Measurements from ENCODE around the gene NTRK3.

The NTRK3 gene

DNA sequence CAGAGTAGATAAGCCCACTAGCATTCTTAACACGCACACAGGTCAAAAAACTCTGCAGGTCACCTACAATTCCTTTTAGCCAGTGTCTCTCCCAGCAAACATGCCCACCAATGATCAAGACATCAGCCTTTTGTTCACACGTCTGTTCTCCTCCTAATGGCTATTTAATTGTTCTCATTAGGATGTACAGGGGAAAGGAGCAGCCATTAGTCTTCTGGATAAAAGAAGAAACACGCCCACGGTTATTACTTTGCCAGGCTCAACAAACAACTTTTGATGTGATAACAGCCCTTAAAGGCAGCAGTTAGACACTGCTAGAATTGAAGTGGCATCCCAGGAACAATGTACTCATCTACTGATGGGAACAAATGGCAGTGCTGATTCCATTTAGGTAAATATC lies 108.8 kb downstream of the NTRK3 start:
- DNase-seq (ENCODE audit: low read depth), result no peak
- TF ChIP-seq, protein P1, sequence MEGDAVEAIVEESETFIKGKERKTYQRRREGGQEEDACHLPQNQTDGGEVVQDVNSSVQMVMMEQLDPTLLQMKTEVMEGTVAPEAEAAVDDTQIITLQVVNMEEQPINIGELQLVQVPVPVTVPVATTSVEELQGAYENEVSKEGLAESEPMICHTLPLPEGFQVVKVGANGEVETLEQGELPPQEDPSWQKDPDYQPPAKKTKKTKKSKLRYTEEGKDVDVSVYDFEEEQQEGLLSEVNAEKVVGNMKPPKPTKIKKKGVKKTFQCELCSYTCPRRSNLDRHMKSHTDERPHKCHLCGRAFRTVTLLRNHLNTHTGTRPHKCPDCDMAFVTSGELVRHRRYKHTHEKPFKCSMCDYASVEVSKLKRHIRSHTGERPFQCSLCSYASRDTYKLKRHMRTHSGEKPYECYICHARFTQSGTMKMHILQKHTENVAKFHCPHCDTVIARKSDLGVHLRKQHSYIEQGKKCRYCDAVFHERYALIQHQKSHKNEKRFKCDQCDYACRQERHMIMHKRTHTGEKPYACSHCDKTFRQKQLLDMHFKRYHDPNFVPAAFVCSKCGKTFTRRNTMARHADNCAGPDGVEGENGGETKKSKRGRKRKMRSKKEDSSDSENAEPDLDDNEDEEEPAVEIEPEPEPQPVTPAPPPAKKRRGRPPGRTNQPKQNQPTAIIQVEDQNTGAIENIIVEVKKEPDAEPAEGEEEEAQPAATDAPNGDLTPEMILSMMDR (conservative IDR thresholded peaks at IDR 0.05; ENCODE audit: low read length), result no peak
- H3K4me3 ChIP-seq (ENCODE audit: low read length), result no peak overlapping the region

DNA sequence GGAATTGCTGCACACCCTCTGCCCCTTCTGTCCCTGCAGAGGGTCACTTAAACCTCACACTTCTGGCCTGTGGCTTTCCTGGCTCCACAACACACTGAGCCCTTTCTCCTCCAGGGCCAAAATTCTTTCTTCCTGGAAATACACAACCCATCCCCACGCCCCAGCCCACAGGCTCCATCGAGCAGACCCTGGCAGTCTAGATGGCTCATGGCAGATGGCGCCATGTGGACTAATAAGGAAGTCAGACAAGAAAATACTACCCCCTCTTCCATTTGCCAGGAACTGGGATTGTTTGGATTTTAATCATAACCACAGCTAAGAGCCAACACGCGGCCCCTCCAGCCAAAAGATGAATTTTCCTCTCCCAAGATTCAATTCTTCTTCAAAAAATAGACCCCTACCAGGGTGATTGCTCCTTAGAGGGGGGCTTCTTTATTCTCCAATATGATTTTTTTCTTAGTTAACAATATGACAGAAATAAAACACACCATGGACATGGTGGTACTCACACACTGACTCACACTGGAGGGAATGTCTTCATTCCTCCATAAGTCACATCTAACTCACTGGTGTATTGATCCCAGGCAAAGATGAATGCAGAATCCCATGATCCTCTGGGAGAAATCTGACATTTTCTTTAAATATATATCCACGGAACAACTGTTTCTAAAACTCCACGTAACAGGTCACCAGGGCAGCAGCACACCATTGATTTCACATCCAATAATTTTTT lies 111.5 kb downstream of the NTRK3 start:
- DNase-seq (ENCODE audit: low read depth), result no peak
- H3K4me3 ChIP-seq (ENCODE audit: low read length), result no peak overlapping the region
- TF ChIP-seq, protein P1 (conservative IDR thresholded peaks at IDR 0.05; ENCODE audit: low read length), result no peak

DNA sequence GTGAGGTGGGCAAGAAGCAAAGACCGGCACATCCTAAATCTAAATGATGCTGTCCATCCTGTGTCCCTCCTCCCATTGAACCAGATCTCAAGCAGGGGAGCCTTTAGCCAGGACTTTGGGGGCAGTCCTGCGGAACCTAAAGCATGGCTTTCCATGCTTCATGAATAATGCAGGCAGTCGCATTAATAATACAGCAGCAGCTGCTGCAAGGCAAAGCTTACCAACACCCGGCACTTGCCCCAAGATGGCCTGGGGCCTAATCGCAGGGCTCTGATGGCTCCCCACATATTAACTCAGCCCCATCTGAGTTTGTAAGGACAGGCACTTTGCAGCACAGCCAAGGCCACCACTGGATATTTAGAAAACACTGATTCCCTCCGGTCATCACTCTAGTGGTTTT lies 114.4 kb downstream of the NTRK3 start:
- TF ChIP-seq, protein P1 (conservative IDR thresholded peaks at IDR 0.05; ENCODE audit: low read length), result no peak
- DNase-seq (ENCODE audit: low read depth), result no peak

DNA sequence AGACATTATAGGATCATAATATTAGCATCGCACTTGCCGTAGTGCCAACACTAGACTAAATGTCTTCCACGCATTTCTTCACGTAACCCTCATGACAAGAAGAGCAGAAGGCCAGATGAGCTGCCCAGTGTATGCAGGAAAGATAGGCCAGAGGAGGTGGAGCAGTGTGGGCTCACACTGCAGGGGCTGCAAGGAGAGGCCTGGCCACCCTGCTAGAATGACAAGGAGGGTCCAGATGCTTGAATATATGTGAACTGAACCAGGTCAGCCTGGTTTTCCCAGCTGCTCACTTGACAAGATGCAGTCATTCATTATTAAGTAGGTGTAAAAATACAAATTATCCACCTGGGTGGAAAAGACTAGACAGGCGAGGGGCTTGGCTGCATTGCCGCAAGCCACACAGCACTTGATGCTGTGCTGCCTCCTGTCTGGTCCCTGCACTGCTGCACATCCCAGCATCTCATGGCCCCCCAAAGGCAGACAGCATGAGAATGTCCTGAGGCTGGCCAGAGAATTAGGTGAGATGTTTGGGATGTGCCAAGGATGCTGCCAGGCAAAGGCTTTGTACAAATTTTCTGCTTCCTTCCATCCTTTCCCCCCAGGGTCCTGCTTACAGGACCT lies 115.2 kb downstream of the NTRK3 start:
- H3K4me3 ChIP-seq (ENCODE audit: low read length), result no peak overlapping the region
- TF ChIP-seq, protein P1 (conservative IDR thresholded peaks at IDR 0.05; ENCODE audit: low read length), result no peak
- DNase-seq (ENCODE audit: low read depth), result no peak

More for the DNA sequence above, 114.4 kb downstream of the NTRK3 start:
- H3K4me3 ChIP-seq (ENCODE audit: low read length), result no peak overlapping the region

DNA sequence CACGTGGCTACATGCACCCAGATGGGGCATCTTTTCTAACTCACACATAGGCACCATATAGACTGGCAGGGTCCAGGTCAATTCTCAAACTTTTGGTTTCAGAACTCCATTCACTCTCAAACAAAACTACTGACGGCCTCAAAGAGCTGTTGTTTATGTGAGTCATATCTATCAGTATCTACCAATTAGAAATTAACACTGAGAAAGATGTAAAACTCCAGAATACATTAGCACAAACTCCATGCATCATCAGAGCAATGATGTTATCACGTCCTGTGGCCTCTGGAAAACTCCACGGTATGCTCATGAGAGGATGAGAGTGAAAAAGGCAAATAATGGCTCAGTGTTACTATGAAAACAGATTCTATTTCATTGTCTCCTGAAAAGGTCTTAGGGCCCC lies 116.1 kb downstream of the NTRK3 start:
- TF ChIP-seq, protein P1 (conservative IDR thresholded peaks at IDR 0.05; ENCODE audit: low read length), result no peak

DNA sequence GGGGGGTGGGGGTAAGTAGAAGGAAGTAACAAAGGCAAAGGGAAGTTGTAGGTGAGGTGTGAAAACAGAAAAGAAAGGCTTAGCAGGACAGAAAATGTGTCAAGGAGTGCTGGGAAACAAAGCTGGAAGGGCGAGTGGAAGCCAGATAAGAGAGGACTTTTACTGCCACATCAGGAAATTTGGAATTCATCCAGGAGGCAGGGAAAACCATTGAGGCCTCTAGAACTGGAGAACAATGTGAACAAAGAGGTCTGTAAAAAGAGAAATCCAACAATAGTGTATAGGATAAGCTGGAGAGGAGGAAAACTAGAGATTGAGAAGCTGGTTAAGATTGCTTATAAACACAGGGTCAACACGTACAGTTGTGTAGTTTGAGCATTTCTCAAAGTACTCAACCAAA lies 116.6 kb downstream of the NTRK3 start:
- TF ChIP-seq, protein P1 (conservative IDR thresholded peaks at IDR 0.05; ENCODE audit: low read length), result no peak
- DNase-seq (ENCODE audit: low read depth), result no peak
- no peak overlapping the region for H3K4me3 ChIP-seq (ENCODE audit: low read length)

More for the DNA sequence above, 116.1 kb downstream of the NTRK3 start:
- H3K4me3 ChIP-seq (ENCODE audit: low read length), result no peak overlapping the region
- DNase-seq (ENCODE audit: low read depth), result no peak

DNA sequence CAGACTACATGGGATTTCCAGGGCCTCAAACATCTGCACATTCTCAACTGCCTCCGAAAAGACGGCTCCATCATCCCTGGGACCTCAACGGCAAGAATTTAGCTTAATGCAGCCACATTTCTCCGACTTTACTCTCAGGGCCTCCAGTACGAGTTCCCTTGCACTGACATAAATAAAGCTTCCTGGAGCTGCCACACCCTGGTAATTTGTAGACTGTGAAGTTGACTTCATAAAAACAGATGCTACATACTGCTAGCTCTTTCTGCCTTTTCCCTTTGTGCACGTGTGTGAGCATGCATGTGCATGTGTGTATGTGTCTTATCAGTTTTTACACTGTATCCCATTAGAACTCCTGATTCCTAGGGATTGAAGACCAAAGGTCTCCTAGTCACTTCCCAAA lies 122.7 kb downstream of the NTRK3 start:
- no peak for DNase-seq (ENCODE audit: low read depth)
- no peak overlapping the region for H3K4me3 ChIP-seq (ENCODE audit: low read length)
- TF ChIP-seq, protein P1 (conservative IDR thresholded peaks at IDR 0.05; ENCODE audit: low read length), result no peak

Data from AG10803 (cell line).